Endothelial cell of umbilical vein (primary cell): ENCODE data around the gene TEX101. TPM values are rescaled to one million over a fixed set of nuclear protein-coding genes. Genes with fewer than 3 reads are reported as not detected.

ENCODE experiments used
- BruUV-seq: library from RNA; stranded (reverse); fragments of 400-500 nt; replicated peaks from 2 replicates; lab custom pipeline; 2021; lab: Mats Ljungman, UMichigan
- CTCF ChIA-PET: fragments of 300-600, 350-600 bp; sonication (Branson Sonifier 250); formaldehyde crosslinking; loops from one replicate; lab custom pipeline; 2021; ENCODE audit warnings: antibody characterized with exemption, inconsistent platforms; lab: Charles Lee
- POLR2A ChIA-PET: fragments of 300-600, 350-600 bp; sonication (Branson Sonifier 250); formaldehyde crosslinking; loops from one replicate; lab custom pipeline; 2021; ENCODE audit warnings: antibody characterized with exemption, inconsistent platforms; lab: Charles Lee
- DNase-seq: peaks from one replicate; pipeline ENCODE4 v3.0.0-alpha.2; 2011; ENCODE audit warnings: low read depth, low spot score
- FAIRE-seq: peaks from 2 replicates; lab custom pipeline; 2011; peaks lifted over from hg19 to GRCh38; lab: Jason Lieb, UNC
- H2AFZ ChIP-seq: 2 replicates; pipeline ENCODE4 v1.6.0; 2012; ENCODE audit warnings: low read depth, low read length, control low read depth, inconsistent platforms
- H3K27ac ChIP-seq: 2 replicates; pipeline ENCODE4 v1.5.1; 2011; ENCODE audit warnings: low read depth, mild to moderate bottlenecking, control low read depth, low read length, moderate library complexity; ENCODE audit not compliant: insufficient read depth
- H3K27me3 ChIP-seq, 2 experiments: 2 replicates each; pipeline versions ENCODE4 v1.6.0 to v1.6.1; 2011; ENCODE audit warnings: low read length in 2 of 2, mixed read lengths in 1 of 2; ENCODE audit not compliant: control insufficient read depth in 2 of 2, insufficient read depth in 2 of 2
- H3K36me3 ChIP-seq, 2 experiments: 2 replicates in 1 of 2; 3 replicates in 1 of 2; pipeline ENCODE4 v1.5.1; 2011; ENCODE audit warnings: low read length in 2 of 2, mild to moderate bottlenecking in 1 of 2, moderate library complexity in 1 of 2; ENCODE audit not compliant: control insufficient read depth in 2 of 2, insufficient read depth in 2 of 2; ENCODE audit errors: extremely low read depth in 1 of 2
- H3K4me1 ChIP-seq: 3 replicates; pipeline ENCODE4 v1.5.1; 2011; ENCODE audit warnings: mild to moderate bottlenecking, low read length; ENCODE audit not compliant: control insufficient read depth, insufficient read depth; ENCODE audit errors: extremely low read depth
- H3K4me2 ChIP-seq: 2 replicates; pipeline ENCODE4 v1.6.1; 2011; ENCODE audit warnings: low read length, control low read depth, mixed read lengths; ENCODE audit not compliant: insufficient read depth
- H3K4me3 ChIP-seq, 3 experiments: fragments of 200-600 bp in 1 of 3; sonication (generic), shearing (Covaris generic) in 1 of 3; replicated peaks in 1 of 3; 2 replicates each; pipeline ENCODE4 v1.5.1; 2011 to 2016; ENCODE audit warnings: control low read depth in 3 of 3, low read length in 3 of 3, mild to moderate bottlenecking in 2 of 3, inconsistent platforms in 1 of 3, low read depth in 1 of 3, moderate library complexity in 1 of 3; ENCODE audit not compliant: insufficient read depth in 1 of 3
- H3K79me2 ChIP-seq: 2 replicates; pipeline ENCODE4 v1.6.0; 2012; ENCODE audit warnings: low read length, inconsistent platforms; ENCODE audit not compliant: control insufficient read depth, insufficient read depth
- H3K9ac ChIP-seq: replicated peaks from 2 replicates; pipeline ENCODE3; 2011; ENCODE audit warnings: low read length, control low read depth; ENCODE audit not compliant: insufficient read depth; ENCODE audit errors: extremely low read depth
- H3K9me1 ChIP-seq: replicated peaks from 3 replicates; pipeline ENCODE4 v1.6.0; 2011; ENCODE audit warnings: mild to moderate bottlenecking, low read length; ENCODE audit not compliant: control insufficient read depth, insufficient read depth; ENCODE audit errors: extremely low read depth
- H3K9me3 ChIP-seq: replicated peaks from 2 replicates; pipeline ENCODE4 v1.5.1; 2012; ENCODE audit warnings: low read length, inconsistent platforms; ENCODE audit not compliant: control insufficient read depth, insufficient read depth
- H4K20me1 ChIP-seq: replicated peaks from 2 replicates; pipeline ENCODE3; 2011; ENCODE audit warnings: mild to moderate bottlenecking, low read length; ENCODE audit not compliant: control insufficient read depth, insufficient read depth; ENCODE audit errors: extremely low read depth
- EZH2 ChIP-seq: IDR thresholded peaks from 2 replicates; pipeline ENCODE4 v1.6.1; 2012; ENCODE audit warnings: borderline replicate concordance, low read depth, mild to moderate bottlenecking, moderate library complexity, low read length, inconsistent platforms; ENCODE audit not compliant: severe bottlenecking
- FOS ChIP-seq: IDR thresholded peaks from 2 replicates; pipeline ENCODE4 v1.6.1; 2011; ENCODE audit warnings: mild to moderate bottlenecking, low read length, moderate library complexity, borderline replicate concordance; ENCODE audit not compliant: insufficient read depth
- GATA2 ChIP-seq: IDR thresholded peaks from 2 replicates; pipeline ENCODE4 v1.7.0; 2011; ENCODE audit warnings: low read depth, mild to moderate bottlenecking, moderate library complexity, mixed read lengths, low read length; ENCODE audit not compliant: insufficient read length, insufficient read depth
- JUN ChIP-seq: IDR thresholded peaks from 2 replicates; pipeline ENCODE4 v1.6.1; 2011; ENCODE audit warnings: borderline replicate concordance, low read depth; ENCODE audit not compliant: insufficient read length, insufficient read depth
- MYC ChIP-seq: IDR thresholded peaks from one replicate; pipeline ENCODE4 v1.6.1; 2011; ENCODE audit warnings: mild to moderate bottlenecking, low read depth, low read length
- POLR2A ChIP-seq: IDR thresholded peaks from 2 replicates; pipeline ENCODE4 v1.6.1; 2012; ENCODE audit warnings: low read depth, mild to moderate bottlenecking, control low read depth, low read length
- POLR2AphosphoS5 ChIP-seq: IDR thresholded peaks from 2 replicates; pipeline ENCODE4 v1.6.1; 2012; ENCODE audit warnings: low read depth, mild to moderate bottlenecking, control low read depth, low read length, moderate library complexity; ENCODE audit not compliant: insufficient read depth
- dilution Hi-C: fragments of 300-500 bp; cut with MboI; formaldehyde crosslinking; loops from one replicate; pipeline ENCODE4 v1.15.0; 2019; ENCODE audit warnings: low sequenced_read_pairs; ENCODE audit not compliant: extremely low pct_ligation_motif_present
- intact Hi-C: fragments of 100-400 bp; cut with micrococcal nuclease; formaldehyde crosslinking; loops from one replicate; pipeline ENCODE4 v1.10.0; 2022
- polyA plus RNA-seq, 4 experiments: library from polyadenylated mRNA; depleted of rRNA in 3 of 4; stranded (reverse) in 3 of 4; unstranded in 1 of 4; fragments of >200 nt; gene quantifications; 2 replicates each; pipeline versions ENCODE4 v1.2.1 to v1.2.3, GENCODE V29; 2011 to 2012; ENCODE audit warnings: missing spikeins in 1 of 4
- total RNA-seq: library from RNA; stranded (reverse); gene quantifications from 2 replicates; pipeline ENCODE4 v1.2.3, GENCODE V29; 2021
- TF ChIP-seq, protein P1 (sequence below), 2 donors: IDR thresholded peaks; 1 replicate in 1 of 2; 2 replicates in 1 of 2; pipeline ENCODE4 v1.5.1; 2011; ENCODE audit warnings: low read length in 2 of 2, mild to moderate bottlenecking in 2 of 2, moderate library complexity in 2 of 2, control low read depth in 1 of 2, inconsistent platforms in 1 of 2, low read depth in 1 of 2; ENCODE audit not compliant: insufficient read depth in 1 of 2; ENCODE audit errors: extremely low read depth in 1 of 2

TEX101 gene
- total and polyA plus RNA-seq, 2 donors (not counting 3 experiments of a cell fraction or from before 2014, with no cell fraction given) = not detected

DNA sequence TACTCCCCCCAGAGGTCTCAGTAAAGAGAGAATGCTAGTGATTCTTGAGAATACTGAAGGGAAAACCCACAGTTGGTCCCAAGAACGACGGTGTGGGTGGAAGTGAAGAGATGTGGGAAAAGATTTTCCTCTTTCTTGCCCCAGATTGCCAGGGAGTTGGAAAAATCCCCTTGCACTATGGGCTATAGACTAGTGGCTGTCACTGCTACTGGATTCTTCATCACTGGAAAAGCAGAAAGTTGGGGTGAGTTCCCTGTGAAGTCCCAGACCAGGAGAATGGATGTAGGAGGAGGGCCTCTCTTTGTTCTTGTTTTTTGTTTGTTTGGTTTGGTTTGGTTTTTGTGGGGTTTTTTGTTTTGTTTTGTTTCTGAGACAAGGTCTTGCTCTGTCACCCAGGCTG, 39.3 kb downstream of the TEX101 start:
- H4K20me1 ChIP-seq = no peaks in the 10 kb centered on the region
- POLR2A ChIA-PET = no interaction called here
- H3K4me2 ChIP-seq = no peak overlapping the region
- H2AFZ ChIP-seq = no peak overlapping the region
- intact Hi-C loops (no loop called here), dilution Hi-C loops (no loop called here)
- H3K9ac ChIP-seq = no peak overlapping the region
- H3K79me2 ChIP-seq = no peaks in the 10 kb centered on the region
- TF ChIP-seq POLR2A (no peak), EZH2 (no peak), GATA2 (no peak), FOS (no peak), JUN (no peak), POLR2AphosphoS5 (no peak), MYC (no peak)
- TF ChIP-seq, protein P1, sequence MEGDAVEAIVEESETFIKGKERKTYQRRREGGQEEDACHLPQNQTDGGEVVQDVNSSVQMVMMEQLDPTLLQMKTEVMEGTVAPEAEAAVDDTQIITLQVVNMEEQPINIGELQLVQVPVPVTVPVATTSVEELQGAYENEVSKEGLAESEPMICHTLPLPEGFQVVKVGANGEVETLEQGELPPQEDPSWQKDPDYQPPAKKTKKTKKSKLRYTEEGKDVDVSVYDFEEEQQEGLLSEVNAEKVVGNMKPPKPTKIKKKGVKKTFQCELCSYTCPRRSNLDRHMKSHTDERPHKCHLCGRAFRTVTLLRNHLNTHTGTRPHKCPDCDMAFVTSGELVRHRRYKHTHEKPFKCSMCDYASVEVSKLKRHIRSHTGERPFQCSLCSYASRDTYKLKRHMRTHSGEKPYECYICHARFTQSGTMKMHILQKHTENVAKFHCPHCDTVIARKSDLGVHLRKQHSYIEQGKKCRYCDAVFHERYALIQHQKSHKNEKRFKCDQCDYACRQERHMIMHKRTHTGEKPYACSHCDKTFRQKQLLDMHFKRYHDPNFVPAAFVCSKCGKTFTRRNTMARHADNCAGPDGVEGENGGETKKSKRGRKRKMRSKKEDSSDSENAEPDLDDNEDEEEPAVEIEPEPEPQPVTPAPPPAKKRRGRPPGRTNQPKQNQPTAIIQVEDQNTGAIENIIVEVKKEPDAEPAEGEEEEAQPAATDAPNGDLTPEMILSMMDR (IDR thresholded peaks at IDR 0.05; ENCODE audit: extremely low read depth in 1 of 2, insufficient read depth in 1 of 2, low read depth in 1 of 2, low read length in 2 of 2) = no peak
- H3K27me3 ChIP-seq = no peaks in the 10 kb centered on the region
- no peaks in the 10 kb centered on the region for H3K9me1 ChIP-seq
- DNase-seq (no peak), FAIRE-seq (no peak)
- no peaks in the 10 kb centered on the region for H3K9me3 ChIP-seq
- CTCF ChIA-PET = no interaction called here
- BruUV-seq = no TSS peak
- H3K27ac ChIP-seq = no peak overlapping the region
- no peak overlapping the region for H3K4me3 ChIP-seq
- no peaks in the 10 kb centered on the region for H3K36me3 ChIP-seq
- no peaks in the 10 kb centered on the region for H3K4me1 ChIP-seq
